ENCODE results near the gene IL33.

IL33 gene

GRCh38 chr9:6219040-6219439 is 3.4 kb downstream of the IL33 start:
- DNase-seq, result no peak

- no peak for DNase-seq
Observed at GRCh38 chr9:6219981-6220380, 4.4 kb downstream of the IL33 start.

- no peak for DNase-seq
Observed at GRCh38 chr9:6224393-6225154, 9.0 kb downstream of the IL33 start.

- no peak for DNase-seq
Observed at GRCh38 chr9:6226696-6227095, 11.1 kb downstream of the IL33 start.

GRCh38 chr9:6229186-6229585 is 13.6 kb downstream of the IL33 start:
- DNase-seq, result no peak

- DNase-seq, result no peak
Observed at GRCh38 chr9:6229619-6230018, 14.0 kb downstream of the IL33 start.

GRCh38 chr9:6230037-6230780 is 14.6 kb downstream of the IL33 start:
- DNase-seq, result no peak

GRCh38 chr9:6232336-6232945 is 16.8 kb downstream of the IL33 start:
- no peak for DNase-seq

- DNase-seq, result no peak
Observed at GRCh38 chr9:6234014-6234413, 18.4 kb downstream of the IL33 start.

- no peak for DNase-seq
Observed at GRCh38 chr9:6237267-6237666, 21.7 kb downstream of the IL33 start.

- no peak for DNase-seq
Observed at GRCh38 chr9:6239048-6239461, 23.4 kb downstream of the IL33 start.

GRCh38 chr9:6239694-6240093 is 24.1 kb downstream of the IL33 start:
- no peak for DNase-seq

GRCh38 chr9:6243746-6244145 is 28.1 kb downstream of the IL33 start:
- DNase-seq, result no peak

- DNase-seq, result no peak
Observed at GRCh38 chr9:6247266-6247665, 31.7 kb downstream of the IL33 start.

GRCh38 chr9:6268826-6269397 is 53.3 kb downstream of the IL33 start:
- DNase-seq, result no peak

- DNase-seq, result no peak
Observed at GRCh38 chr9:6270896-6271295, 55.3 kb downstream of the IL33 start.

GRCh38 chr9:6271508-6272228 is 56.1 kb downstream of the IL33 start:
- no peak for DNase-seq

GRCh38 chr9:6272229-6272598 is 56.6 kb downstream of the IL33 start:
- DNase-seq, result no peak

GRCh38 chr9:6277417-6277816 is 61.8 kb downstream of the IL33 start:
- no peak for DNase-seq

GRCh38 chr9:6301858-6302257 is 86.3 kb downstream of the IL33 start:
- no peak for DNase-seq

- DNase-seq, result no peak
Observed at GRCh38 chr9:6302417-6302816, 86.8 kb downstream of the IL33 start.

GRCh38 chr9:6304232-6304631 is 88.6 kb downstream of the IL33 start:
- DNase-seq, result no peak

- DNase-seq, result no peak
Observed at GRCh38 chr9:6305954-6306563, 90.5 kb downstream of the IL33 start.

Data from stimulated activated naive CD4-positive, alpha-beta T cell treated with Interleukin-2 at 50 U/mL for 16 hours (primary cell).